Measurements from ENCODE around the gene NID2. TPM values are rescaled to one million over a fixed set of nuclear protein-coding genes. Genes with fewer than 3 reads are reported as not detected.
A peak's percentile ranks its signal among the peaks of the same experiment; 100 is the strongest.

NID2 gene
- total RNA-seq, 1 experiment from 2014 or later, result 12.6 TPM

DNA sequence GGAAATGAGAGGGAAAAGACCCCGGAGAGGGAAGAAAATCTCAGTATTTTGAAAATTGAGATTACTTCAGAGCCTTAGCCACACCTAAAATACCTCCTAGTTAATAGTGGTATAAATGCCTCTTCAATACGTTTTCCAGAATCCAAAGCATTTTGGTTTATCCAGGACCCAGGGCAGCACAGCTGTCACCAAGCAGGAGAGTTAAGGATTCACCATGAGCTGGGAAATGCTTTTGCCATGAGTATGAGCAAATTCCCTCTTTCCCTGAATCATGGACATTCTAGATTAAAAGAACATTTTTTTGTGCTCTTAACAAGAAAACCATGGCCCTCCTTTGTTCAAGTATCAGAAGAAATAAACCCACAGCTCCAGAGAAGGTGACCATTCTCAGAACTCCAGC is 101.3 kb downstream of the NID2 start:
- no peaks in the 10 kb centered on the region for H3K9me3 ChIP-seq (ENCODE audit: low read depth, low read length, poor library complexity, severe bottlenecking)

DNA sequence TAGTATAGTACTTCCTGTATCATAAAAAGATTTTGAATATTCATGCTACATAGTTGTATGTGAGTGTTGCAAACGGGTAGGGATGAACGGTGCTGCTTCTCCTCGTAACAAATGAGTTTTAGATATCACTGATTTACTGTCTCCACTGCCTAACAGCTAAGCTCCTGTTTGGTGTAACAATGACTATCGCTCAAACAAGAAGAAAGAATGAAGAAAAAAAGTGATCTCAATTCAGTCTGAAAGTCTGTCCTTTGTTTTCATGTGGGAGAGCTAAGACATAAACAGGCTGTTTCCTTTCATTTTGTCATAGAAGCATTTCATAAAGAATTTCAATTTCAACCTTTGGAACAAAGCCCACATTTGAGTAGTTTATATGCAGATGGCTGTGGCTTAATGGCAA is 105.6 kb downstream of the NID2 start:
- no peaks in the 10 kb centered on the region for H3K36me3 ChIP-seq (ENCODE audit: insufficient read depth, low read length, poor library complexity, severe bottlenecking)
- no peaks in the 10 kb centered on the region for H3K27me3 ChIP-seq (replicated peaks; ENCODE audit: insufficient read depth, low read depth, low read length, poor library complexity)
- H3K27ac ChIP-seq (ENCODE audit: low read depth, low read length, poor library complexity, severe bottlenecking), result peak overlapping the region; percentile 54
- DNase-seq (ENCODE audit: low spot score), result peak; percentile 56
- TF ChIP-seq EZH2 (IDR thresholded peaks at IDR 0.05; ENCODE audit: borderline replicate concordance, low read depth, low read length, poor library complexity, severe bottlenecking), result no peak
- TF ChIP-seq CTCF (conservative IDR thresholded peaks at IDR 0.05; ENCODE audit: low read depth, low read length), result no peak
- peak overlapping the region; percentile 20 for H3K4me3 ChIP-seq (ENCODE audit: low read depth, low read length, poor library complexity, severe bottlenecking)
- intact Hi-C loops (cut with micrococcal nuclease; ENCODE audit: unreplicated experiment), result no loop called here
- no TSS peak for BruUV-seq (replicated peaks)
- peaks cover 16% of the 10 kb centered on the region for H3K4me1 ChIP-seq (ENCODE audit: insufficient read depth, low read length, poor library complexity, severe bottlenecking)
- ChIA-PET POLR2A (ENCODE audit: low non-redundant PET) (no interaction called here), CTCF (interaction anchor here (0.9 kb wide), 1 partner anchor 16 kb away, joined by 3 read pairs; no protein-coding TSS in a partner anchor)
- peaks cover 15% of the 10 kb centered on the region for H3K9me3 ChIP-seq (ENCODE audit: low read depth, low read length, poor library complexity, severe bottlenecking)

More for the DNA sequence above, 101.3 kb downstream of the NID2 start:
- intact Hi-C loops (cut with micrococcal nuclease; ENCODE audit: unreplicated experiment), result no loop called here
- Histone ChIP-seq H3K27ac (ENCODE audit: low read depth, low read length, poor library complexity, severe bottlenecking) (no peak overlapping the region), H3K4me1 (ENCODE audit: insufficient read depth, low read length, poor library complexity, severe bottlenecking) (peaks cover 11% of the 10 kb centered on the region), H3K36me3 (ENCODE audit: insufficient read depth, low read length, poor library complexity, severe bottlenecking) (no peaks in the 10 kb centered on the region), H3K27me3 (replicated peaks; ENCODE audit: insufficient read depth, low read depth, low read length, poor library complexity) (no peaks in the 10 kb centered on the region), H3K4me3 (ENCODE audit: low read depth, low read length, poor library complexity, severe bottlenecking) (no peak overlapping the region)
- ChIA-PET POLR2A (ENCODE audit: low non-redundant PET) (no interaction called here), CTCF (no interaction called here)
- TF ChIP-seq EZH2 (IDR thresholded peaks at IDR 0.05; ENCODE audit: borderline replicate concordance, low read depth, low read length, poor library complexity, severe bottlenecking) (no peak), CTCF (conservative IDR thresholded peaks at IDR 0.05; ENCODE audit: low read depth, low read length) (no peak)
- no TSS peak for BruUV-seq (replicated peaks)
- no peak for DNase-seq (ENCODE audit: low spot score)

DNA sequence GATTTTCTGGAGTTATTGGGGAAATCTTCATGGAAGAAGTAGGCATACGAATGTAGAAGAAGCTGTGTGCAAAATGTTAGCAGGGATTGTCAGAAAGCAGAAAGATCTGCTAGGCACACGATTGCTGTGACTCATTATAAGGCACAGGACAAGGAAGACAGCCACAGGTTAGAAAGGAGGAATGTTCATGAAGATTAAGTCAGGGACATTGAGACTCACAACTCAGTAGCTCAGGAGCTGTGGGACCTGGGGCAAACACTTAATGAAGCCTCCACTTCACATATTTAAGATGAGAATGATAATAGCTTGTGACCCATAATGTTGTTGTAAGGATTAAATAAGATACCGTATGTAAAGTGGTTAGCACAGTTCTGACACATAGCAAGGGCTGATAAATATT is 106.1 kb downstream of the NID2 start:
- ChIA-PET POLR2A (ENCODE audit: low non-redundant PET) (no interaction called here), CTCF (interaction anchor here (0.9 kb wide), 1 partner anchor 16 kb away, joined by 3 read pairs; no protein-coding TSS in a partner anchor)
- BruUV-seq (replicated peaks), result no TSS peak
- H3K4me1 ChIP-seq (ENCODE audit: insufficient read depth, low read length, poor library complexity, severe bottlenecking), result peaks cover 16% of the 10 kb centered on the region
- intact Hi-C loops (cut with micrococcal nuclease; ENCODE audit: unreplicated experiment), result no loop called here
- H3K9me3 ChIP-seq (ENCODE audit: low read depth, low read length, poor library complexity, severe bottlenecking), result peaks cover 19% of the 10 kb centered on the region
- no peaks in the 10 kb centered on the region for H3K27me3 ChIP-seq (replicated peaks; ENCODE audit: insufficient read depth, low read depth, low read length, poor library complexity)
- TF ChIP-seq EZH2 (IDR thresholded peaks at IDR 0.05; ENCODE audit: borderline replicate concordance, low read depth, low read length, poor library complexity, severe bottlenecking), result no peak
- TF ChIP-seq CTCF (conservative IDR thresholded peaks at IDR 0.05; ENCODE audit: low read depth, low read length), result no peak
- peak; percentile 40 for DNase-seq (ENCODE audit: low spot score)
- H3K27ac ChIP-seq (ENCODE audit: low read depth, low read length, poor library complexity, severe bottlenecking), result peak overlapping the region; percentile 54
- H3K4me3 ChIP-seq (ENCODE audit: low read depth, low read length, poor library complexity, severe bottlenecking), result peak overlapping the region; percentile 20
- no peaks in the 10 kb centered on the region for H3K36me3 ChIP-seq (ENCODE audit: insufficient read depth, low read length, poor library complexity, severe bottlenecking)

All from A673 (cell line).